DOHH2 (cell line): Measurements from ENCODE around the gene WRAP53.

Experiments
- H3F3A ChIP-seq: fragments of 200-600 bp; sonication (generic), shearing (Covaris generic); 2 replicates; pipeline ENCODE4 v1.6.0; 2016; ENCODE audit warnings: antibody characterized with exemption, mild to moderate bottlenecking; ENCODE audit not compliant: control insufficient read depth, insufficient read depth
- H3K27ac ChIP-seq: fragments of 200-600 bp; sonication (generic); 2 replicates; pipeline ENCODE4 v1.5.1; 2014; ENCODE audit warnings: low read depth, mild to moderate bottlenecking, low read length, moderate library complexity
- H3K27me3 ChIP-seq: fragments of 200-600 bp; sonication (generic); 2 replicates; pipeline ENCODE4 v1.6.1; 2014; ENCODE audit warnings: mild to moderate bottlenecking, low read length, mixed read lengths; ENCODE audit not compliant: control insufficient read depth
- H3K36me3 ChIP-seq: fragments of 200-600 bp; sonication (generic); 2 replicates; pipeline ENCODE4 v1.6.1; 2014; ENCODE audit warnings: mild to moderate bottlenecking, low read length, moderate library complexity, mixed read lengths; ENCODE audit not compliant: control insufficient read depth
- H3K4me1 ChIP-seq: fragments of 200-600 bp; sonication (generic); 2 replicates; pipeline ENCODE4 v1.6.1; 2014; ENCODE audit warnings: mild to moderate bottlenecking, low read length, mixed read lengths; ENCODE audit not compliant: control insufficient read depth
- H3K4me2 ChIP-seq: fragments of 200-600 bp; sonication (generic); 2 replicates; pipeline ENCODE4 v1.6.0; 2014; ENCODE audit warnings: mild to moderate bottlenecking, low read length, moderate library complexity
- H3K4me3 ChIP-seq: fragments of 200-600 bp; sonication (generic); 2 replicates; pipeline ENCODE4 v1.5.1; 2014; ENCODE audit warnings: mild to moderate bottlenecking, low read length, mixed read lengths
- H3K79me2 ChIP-seq: fragments of 200-600 bp; sonication (generic); 2 replicates; pipeline ENCODE4 v1.6.1; 2014; ENCODE audit warnings: mild to moderate bottlenecking, low read length, mixed read lengths; ENCODE audit not compliant: control insufficient read depth
- H3K9me2 ChIP-seq: fragments of 200-600 bp; sonication (generic); replicated peaks from 2 replicates; pipeline ENCODE4 v1.6.1; 2014; ENCODE audit warnings: mild to moderate bottlenecking, low read length, mixed read lengths; ENCODE audit not compliant: control insufficient read depth
- H3K9me3 ChIP-seq: fragments of 200-600 bp; sonication (generic); 2 replicates; pipeline ENCODE4 v1.6.1; 2014; ENCODE audit warnings: antibody characterized with exemption, low read length, mixed read lengths; ENCODE audit not compliant: control insufficient read depth, insufficient read depth
- H4K20me1 ChIP-seq: fragments of 200-600 bp; sonication (generic); 2 replicates; pipeline ENCODE4 v1.6.0; 2014; ENCODE audit warnings: low read depth, mild to moderate bottlenecking, antibody characterized with exemption, low read length, moderate library complexity; ENCODE audit not compliant: control insufficient read depth, insufficient read depth
- CTCF ChIP-seq: fragments of 200-600 bp; sonication (generic); IDR thresholded peaks from one replicate; pipeline ENCODE4 v1.5.1; 2014; ENCODE audit warnings: antibody characterized with exemption, mild to moderate bottlenecking, low read depth, low read length; ENCODE audit not compliant: poor library complexity, severe bottlenecking
- EZH2phosphoT487 ChIP-seq: fragments of 200-600 bp; sonication (generic); IDR thresholded peaks from 2 replicates; pipeline ENCODE4 v1.6.1; 2017; ENCODE audit warnings: borderline replicate concordance, mild to moderate bottlenecking, antibody characterized with exemption, low read length, moderate library complexity, mixed read lengths

Gene WRAP53

DNA sequence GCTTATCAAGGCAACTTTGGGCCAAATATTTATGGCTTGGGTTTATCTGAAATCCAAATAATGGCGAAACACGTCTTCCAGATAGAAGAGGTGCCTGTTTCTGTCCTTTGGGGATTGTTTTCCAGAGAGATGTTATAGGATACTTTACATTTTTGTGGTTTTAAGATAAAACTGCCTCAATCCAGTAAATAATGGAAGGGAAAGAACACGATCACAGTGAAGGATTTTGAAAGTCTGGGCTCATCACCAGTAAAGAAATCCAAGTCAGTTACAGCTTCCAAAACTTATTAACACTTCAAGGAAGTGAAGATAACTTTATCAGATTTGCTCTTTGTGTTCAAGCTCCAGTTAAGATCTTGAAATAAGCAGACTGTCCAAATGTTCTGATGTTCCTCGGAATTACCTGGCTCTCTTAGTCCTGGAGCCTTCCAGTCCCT, 59.4 kb downstream of the WRAP53 start:
- TF ChIP-seq EZH2phosphoT487 (no peak), CTCF (no peak)
- H4K20me1 ChIP-seq, result no peaks in the 10 kb centered on the region
- no peaks in the 10 kb centered on the region for H3K4me1 ChIP-seq
- H3K9me3 ChIP-seq, result no peaks in the 10 kb centered on the region
- H3K4me2 ChIP-seq, result no peak overlapping the region
- H3K27me3 ChIP-seq, result peaks cover 5% of the 10 kb centered on the region; the same call in 1 of the 2 replicates
- H3K4me3 ChIP-seq, result no peak overlapping the region
- H3K79me2 ChIP-seq, result no peaks in the 10 kb centered on the region
- no peaks in the 10 kb centered on the region for H3K36me3 ChIP-seq
- no peaks in the 10 kb centered on the region for H3K9me2 ChIP-seq
- H3K27ac ChIP-seq, result no peak overlapping the region
- 0 out of 2 replicates have a peak, but pooled peaks cover 2% of the 10 kb centered on the region for H3F3A ChIP-seq

DNA sequence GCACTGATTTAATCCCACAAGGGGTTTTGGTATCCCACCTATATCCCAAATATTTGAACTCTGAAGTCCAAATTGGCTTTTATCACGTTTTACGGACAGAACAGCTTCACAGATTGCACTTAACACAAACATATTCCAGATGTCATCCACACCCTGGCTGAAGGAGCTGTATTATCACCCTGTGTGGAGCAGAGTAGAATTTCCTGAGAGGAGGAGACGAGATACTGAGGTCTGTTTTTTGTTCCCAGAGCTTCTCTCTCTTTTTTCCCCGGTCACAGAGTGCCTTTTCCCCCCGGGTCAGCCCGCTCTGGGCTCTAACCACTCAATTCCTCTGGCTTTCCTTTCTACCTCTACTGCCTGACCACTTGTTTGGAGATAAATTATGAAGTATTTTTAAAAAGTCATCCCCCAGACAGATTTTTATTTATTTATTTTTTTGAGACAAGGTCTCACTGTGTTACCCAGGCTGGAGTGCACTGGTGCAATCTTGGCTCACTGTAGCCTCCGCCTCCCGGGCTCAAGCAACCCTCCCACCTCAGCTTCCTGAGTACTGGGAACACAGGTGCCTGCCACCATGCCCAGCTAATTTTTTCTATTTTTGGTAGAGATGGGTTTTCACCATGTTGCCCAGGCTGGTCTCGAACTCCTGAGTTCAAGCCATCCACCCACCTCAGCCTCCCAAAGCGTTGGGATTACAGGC, 59.9 kb downstream of the WRAP53 start:
- Histone ChIP-seq H3K27me3 (peaks cover 5% of the 10 kb centered on the region; the same call in 1 of the 2 replicates), H4K20me1 (no peaks in the 10 kb centered on the region), H3K9me3 (no peaks in the 10 kb centered on the region), H3K4me1 (no peaks in the 10 kb centered on the region), H3K36me3 (no peaks in the 10 kb centered on the region), H3K9me2 (no peaks in the 10 kb centered on the region), H3K79me2 (no peaks in the 10 kb centered on the region), H3F3A (0 out of 2 replicates have a peak, but pooled peaks cover 2% of the 10 kb centered on the region), H3K4me3 (no peak overlapping the region), H3K4me2 (no peak overlapping the region), H3K27ac (no peak overlapping the region)
- TF ChIP-seq EZH2phosphoT487 (no peak), CTCF (no peak)

- Histone ChIP-seq H3K27me3 (peaks cover 5% of the 10 kb centered on the region; the same call in 1 of the 2 replicates), H3K4me1 (no peaks in the 10 kb centered on the region)
Measured at GRCh38 chr17:7750321-7750821, 62.1 kb downstream of the WRAP53 start.

More at GRCh38 chr17:7750321-7750821, 62.1 kb downstream of the WRAP53 start:
- Histone ChIP-seq H4K20me1 (no peaks in the 10 kb centered on the region), H3K36me3 (no peaks in the 10 kb centered on the region), H3K79me2 (no peaks in the 10 kb centered on the region), H3K9me3 (no peaks in the 10 kb centered on the region), H3K4me3 (no peak overlapping the region), H3K27ac (no peak overlapping the region), H3K4me2 (no peak overlapping the region), H3F3A (0 out of 2 replicates have a peak, but pooled peaks cover 2% of the 10 kb centered on the region), H3K9me2 (no peaks in the 10 kb centered on the region)
- TF ChIP-seq EZH2phosphoT487 (no peak), CTCF (no peak)
